ENCODE data around the gene ITGA11. TPM values are rescaled to one million over a fixed set of nuclear protein-coding genes. Genes with fewer than 3 reads are reported as not detected.
"Not testable (repeated sequence)": the region's sequence is repeated elsewhere in the genome, so short reads cannot be mapped to it uniquely, and the experiment has no call there.

The ITGA11 gene
- total and polyA plus RNA-seq, 8 donors, result 0.19 to 4.1 (median 0.66) TPM

- ATAC-seq (no peak), FAIRE-seq (no peak), DNase-seq (peak in 1 of 6 donors; percentile 25)
- Histone ChIP-seq H3K9me3 (no peaks in the 10 kb centered on the region), H3K27ac (no peak overlapping the region), H3K4me3 (no peak overlapping the region), H3K4me1 (no peaks in the 10 kb centered on the region), H3K27me3 (no peaks in the 10 kb centered on the region), H3K36me3 (no peaks in the 10 kb centered on the region)
- no peak for TF ChIP-seq CTCF (IDR thresholded peaks at IDR 0.05)
- 83 to 91% methylated on average over 9 of the region's 9 CpGs for WGBS, 2 donors
- intact Hi-C loops (cut with DNase I), result no loop called here
Measured at GRCh38 chr15:68402432-68403160, 29.4 kb downstream of the ITGA11 start.

GRCh38 chr15:68401496-68402431 is 30.2 kb downstream of the ITGA11 start:
- H3K27me3 ChIP-seq, result no peaks in the 10 kb centered on the region
- H3K36me3 ChIP-seq, result no peaks in the 10 kb centered on the region
- ATAC-seq, result no peak
- H3K4me3 ChIP-seq, result no peak overlapping the region
- intact Hi-C loops (cut with DNase I), result no loop called here
- no peak for DNase-seq
- TF ChIP-seq CTCF (IDR thresholded peaks at IDR 0.05), result no peak
- 76 to 78% methylated on average over 10 to 11 of the region's 11 CpGs for WGBS, 2 donors
- no peak overlapping the region for H3K27ac ChIP-seq
- no peaks in the 10 kb centered on the region for H3K9me3 ChIP-seq
- no peaks in the 10 kb centered on the region for H3K4me1 ChIP-seq
- FAIRE-seq, result no peak

- intact Hi-C loops (cut with DNase I), result no loop called here
- no peak for ATAC-seq
- no peak for DNase-seq
- Histone ChIP-seq H3K36me3 (no peaks in the 10 kb centered on the region), H3K27me3 (no peaks in the 10 kb centered on the region), H3K27ac (no peak overlapping the region), H3K4me3 (no peak overlapping the region), H3K4me1 (no peaks in the 10 kb centered on the region), H3K9me3 (no peaks in the 10 kb centered on the region)
- no peak for TF ChIP-seq CTCF (IDR thresholded peaks at IDR 0.05)
- 27 to 28% methylated on average over 1 of the region's 1 CpG for WGBS, 2 donors
- FAIRE-seq, result no peak
Measured at GRCh38 chr15:68400066-68400456, 31.9 kb downstream of the ITGA11 start.

- no peak for TF ChIP-seq CTCF (IDR thresholded peaks at IDR 0.05)
Measured at GRCh38 chr15:68399096-68400065, 32.6 kb downstream of the ITGA11 start.

GRCh38 chr15:68397999-68398398 is 34.0 kb downstream of the ITGA11 start:
- ATAC-seq, result not testable (repeated sequence)
- WGBS, 2 donors, result no CpG with 5 or more reads among the region's 3 CpGs

More at GRCh38 chr15:68399096-68400065, 32.6 kb downstream of the ITGA11 start:
- DNase-seq (no peak), FAIRE-seq (no peak), ATAC-seq (no peak)
- Histone ChIP-seq H3K4me3 (no peak overlapping the region), H3K9me3 (no peaks in the 10 kb centered on the region), H3K27ac (no peak overlapping the region), H3K27me3 (no peaks in the 10 kb centered on the region), H3K4me1 (no peaks in the 10 kb centered on the region), H3K36me3 (no peaks in the 10 kb centered on the region)
- intact Hi-C loops (cut with DNase I), result no loop called here
- WGBS, 2 donors, result 86 to 90% methylated on average over 5 of the region's 5 CpGs

More at GRCh38 chr15:68397999-68398398, 34.0 kb downstream of the ITGA11 start:
- H3K4me3 ChIP-seq; FAIRE-seq; intact Hi-C loops (cut with DNase I); H3K36me3 ChIP-seq; H3K9me3 ChIP-seq; H3K27me3 ChIP-seq; H3K4me1 ChIP-seq; DNase-seq; H3K27ac ChIP-seq: not testable (repeated sequence)
